Upper lobe of left lung (tissue), 4 donors: Measurements from ENCODE around the gene HSD17B3.

Experiments used
- POLR2A ChIP-seq, 4 donors: fragments of 450-650 bp; IDR thresholded peaks; one replicate each; pipeline ENCODE4 v1.5.1; 2016 to 2017; ENCODE audit warnings: antibody characterized with exemption in 4 of 4, mild to moderate bottlenecking in 2 of 4
- TF ChIP-seq, protein P1 (sequence below), 6 experiments: fragments of 450-650 bp in 4 of 6; fragments of 200-600 bp in 2 of 6; sonication (generic) in 2 of 6; IDR thresholded peaks; one replicate each; pipeline ENCODE4 v1.5.1; 2016 to 2019; ENCODE audit warnings: antibody characterized with exemption in 6 of 6

DNA sequence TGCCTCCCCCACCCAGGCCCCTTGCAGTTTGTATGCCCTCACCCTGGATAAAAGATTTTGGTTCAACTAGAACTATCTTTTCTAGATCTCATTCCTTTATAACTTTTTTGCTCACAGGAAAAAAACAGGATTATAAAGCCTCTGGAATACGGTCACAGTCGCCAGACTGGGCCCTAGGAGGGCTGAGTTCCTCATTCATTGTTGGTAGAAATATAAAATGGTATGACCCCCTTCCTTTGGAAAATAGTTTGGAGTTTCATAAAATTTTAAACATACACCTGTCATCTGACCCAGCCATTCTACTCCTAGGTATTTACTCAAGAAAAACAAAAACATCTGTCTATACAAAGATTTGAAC is 82.1 kb downstream of the HSD17B3 start:
- TF ChIP-seq, protein P1, sequence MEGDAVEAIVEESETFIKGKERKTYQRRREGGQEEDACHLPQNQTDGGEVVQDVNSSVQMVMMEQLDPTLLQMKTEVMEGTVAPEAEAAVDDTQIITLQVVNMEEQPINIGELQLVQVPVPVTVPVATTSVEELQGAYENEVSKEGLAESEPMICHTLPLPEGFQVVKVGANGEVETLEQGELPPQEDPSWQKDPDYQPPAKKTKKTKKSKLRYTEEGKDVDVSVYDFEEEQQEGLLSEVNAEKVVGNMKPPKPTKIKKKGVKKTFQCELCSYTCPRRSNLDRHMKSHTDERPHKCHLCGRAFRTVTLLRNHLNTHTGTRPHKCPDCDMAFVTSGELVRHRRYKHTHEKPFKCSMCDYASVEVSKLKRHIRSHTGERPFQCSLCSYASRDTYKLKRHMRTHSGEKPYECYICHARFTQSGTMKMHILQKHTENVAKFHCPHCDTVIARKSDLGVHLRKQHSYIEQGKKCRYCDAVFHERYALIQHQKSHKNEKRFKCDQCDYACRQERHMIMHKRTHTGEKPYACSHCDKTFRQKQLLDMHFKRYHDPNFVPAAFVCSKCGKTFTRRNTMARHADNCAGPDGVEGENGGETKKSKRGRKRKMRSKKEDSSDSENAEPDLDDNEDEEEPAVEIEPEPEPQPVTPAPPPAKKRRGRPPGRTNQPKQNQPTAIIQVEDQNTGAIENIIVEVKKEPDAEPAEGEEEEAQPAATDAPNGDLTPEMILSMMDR (IDR thresholded peaks at IDR 0.05): no peak
- TF ChIP-seq POLR2A (IDR thresholded peaks at IDR 0.05): no peak
